Stimulated activated CD4-positive, alpha-beta T cell treated with anti-CD3 and anti-CD28 coated beads, Interleukin-1b, Interleukin-23, amount 100 ng/mL, for 4 hours (primary cell): ENCODE data around the gene AGBL1.
"Not testable (repeated sequence)": the region's sequence is repeated elsewhere in the genome, so short reads cannot be mapped to it uniquely, and the experiment has no call there.

Source experiments
- DNase-seq, 2 donors: peaks; one replicate each; pipeline ENCODE4 v3.0.0-alpha.2; 2020; ENCODE audit warnings: low read depth in 2 of 2

The AGBL1 gene

GRCh38 chr15:86505951-86506350 lies 426.3 kb downstream of the AGBL1 start:
- DNase-seq, result no peak

- DNase-seq, result no peak
Measured at GRCh38 chr15:86506401-86506800, 426.7 kb downstream of the AGBL1 start.

- no peak for DNase-seq
Measured at GRCh38 chr15:86515625-86516024, 436.0 kb downstream of the AGBL1 start.

- no peak for DNase-seq
Measured at GRCh38 chr15:86522721-86523120, 443.1 kb downstream of the AGBL1 start.

GRCh38 chr15:86526938-86527690 lies 447.4 kb downstream of the AGBL1 start:
- DNase-seq, result no peak

- DNase-seq, result not testable (repeated sequence)
Measured at GRCh38 chr15:86528094-86528493, 448.4 kb downstream of the AGBL1 start.

GRCh38 chr15:86538141-86538540 lies 458.5 kb downstream of the AGBL1 start:
- no peak for DNase-seq

- DNase-seq, result no peak
Measured at GRCh38 chr15:86540840-86541467, 461.3 kb downstream of the AGBL1 start.

- no peak for DNase-seq
Measured at GRCh38 chr15:86541540-86541939, 461.9 kb downstream of the AGBL1 start.

- no peak for DNase-seq
Measured at GRCh38 chr15:86550075-86550474, 470.4 kb downstream of the AGBL1 start.

GRCh38 chr15:86553108-86553507 lies 473.4 kb downstream of the AGBL1 start:
- no peak for DNase-seq

GRCh38 chr15:86555098-86555497 lies 475.4 kb downstream of the AGBL1 start:
- DNase-seq, result no peak

GRCh38 chr15:86555939-86556338 lies 476.3 kb downstream of the AGBL1 start:
- DNase-seq, result no peak

- DNase-seq, result no peak
Measured at GRCh38 chr15:86556396-86557017, 476.8 kb downstream of the AGBL1 start.

GRCh38 chr15:86557018-86557550 lies 477.4 kb downstream of the AGBL1 start:
- no peak for DNase-seq

- no peak for DNase-seq
Measured at GRCh38 chr15:86558252-86558651, 478.6 kb downstream of the AGBL1 start.

- no peak for DNase-seq
Measured at GRCh38 chr15:86558686-86559085, 479.0 kb downstream of the AGBL1 start.

- DNase-seq, result no peak
Measured at GRCh38 chr15:86568378-86568777, 488.7 kb downstream of the AGBL1 start.

GRCh38 chr15:86570738-86571137 lies 491.1 kb downstream of the AGBL1 start:
- no peak for DNase-seq

GRCh38 chr15:86571873-86572272 lies 492.2 kb downstream of the AGBL1 start:
- no peak for DNase-seq

GRCh38 chr15:86572368-86572841 lies 492.7 kb downstream of the AGBL1 start:
- no peak for DNase-seq

- DNase-seq, result no peak
Measured at GRCh38 chr15:86573476-86573875, 493.8 kb downstream of the AGBL1 start.

- no peak for DNase-seq
Measured at GRCh38 chr15:86588413-86588812, 508.7 kb downstream of the AGBL1 start.
